Stimulated activated CD8-positive, alpha-beta memory T cell treated with anti-CD3 and anti-CD28 coated beads, Interleukin-7, amount 100 ng/mL, for 24 hours (primary cell): Measurements from ENCODE around the gene ZMYND19.
"Not testable (repeated sequence)": the region's sequence is repeated elsewhere in the genome, so short reads cannot be mapped to it uniquely, and the experiment has no call there.

ENCODE experiments used
- DNase-seq: peaks from one replicate; pipeline ENCODE4 v3.0.0-alpha.2; 2020; ENCODE audit warnings: low read depth

ZMYND19 gene

DNA sequence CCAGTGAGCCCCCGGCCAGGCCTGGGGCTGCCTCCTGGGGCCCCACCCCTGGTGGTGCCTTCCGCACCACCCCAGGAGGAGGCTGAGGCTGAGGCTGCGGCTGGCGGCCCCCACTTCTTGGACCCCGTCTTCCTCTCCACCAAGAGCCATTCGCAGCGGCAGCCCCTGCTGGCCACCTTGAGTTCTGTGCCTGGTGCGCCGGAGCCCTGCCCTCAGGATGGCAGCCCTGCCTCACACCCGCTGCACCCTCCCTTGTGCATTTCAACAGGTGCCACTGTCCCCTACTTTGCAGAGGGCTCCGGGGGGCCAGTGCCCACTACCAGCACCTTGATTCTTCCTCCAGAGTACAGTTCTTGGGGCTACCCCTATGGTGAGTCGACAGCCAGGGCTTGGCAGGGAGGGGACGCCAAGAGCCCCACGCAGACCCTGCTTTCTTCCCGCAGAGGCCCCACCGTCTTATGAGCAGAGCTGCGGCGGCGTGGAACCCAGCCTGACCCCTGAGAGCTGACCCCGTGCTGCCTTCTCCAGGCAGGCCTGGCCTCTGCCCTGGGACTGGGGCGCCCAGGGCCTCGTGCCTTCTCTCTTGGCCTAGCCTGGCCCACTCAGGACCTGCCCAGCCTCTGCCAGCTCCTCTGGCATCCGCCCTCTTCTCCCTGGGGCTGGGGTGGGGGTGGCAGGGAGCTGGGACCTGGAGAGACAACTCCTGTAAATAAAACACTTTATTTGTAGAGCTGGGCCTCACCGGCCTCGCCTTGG, 24.5 kb upstream of the ZMYND19 start:
- DNase-seq: no peak

DNA sequence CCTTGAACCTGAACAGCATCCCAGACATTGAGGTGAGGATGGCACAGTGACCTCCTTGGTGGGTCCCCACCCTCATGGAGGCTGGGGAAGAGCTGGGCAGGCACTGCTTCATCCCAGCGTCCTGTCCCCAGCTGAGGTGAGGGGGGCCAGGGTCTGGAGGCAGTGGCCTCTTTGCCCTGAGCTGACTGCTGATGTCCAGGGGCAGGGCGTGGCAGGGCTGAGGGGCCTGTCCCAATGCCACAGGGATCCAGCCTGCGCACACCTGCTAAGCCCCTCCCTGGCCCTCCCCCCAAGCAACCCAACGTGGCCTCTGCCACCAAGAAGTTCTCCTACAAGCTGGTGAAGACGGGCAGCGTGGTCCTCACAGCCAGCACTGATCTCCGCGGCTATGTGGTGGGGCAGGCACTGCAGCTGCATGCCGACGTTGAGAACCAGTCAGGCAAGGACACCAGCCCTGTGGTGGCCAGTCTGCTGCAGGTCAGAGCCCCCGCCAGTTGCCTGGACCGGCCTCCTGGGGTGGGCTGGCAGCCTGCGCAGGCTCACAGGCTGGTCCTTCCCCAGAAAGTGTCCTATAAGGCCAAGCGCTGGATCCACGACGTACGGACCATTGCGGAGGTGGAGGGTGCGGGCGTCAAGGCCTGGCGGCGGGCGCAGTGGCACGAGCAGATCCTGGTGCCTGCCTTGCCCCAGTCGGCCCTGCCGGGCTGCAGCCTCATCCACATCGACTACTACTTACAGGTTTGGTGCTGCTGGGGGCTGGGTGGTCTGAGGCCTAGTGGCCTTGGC, 23.6 kb upstream of the ZMYND19 start:
- no peak for DNase-seq

DNA sequence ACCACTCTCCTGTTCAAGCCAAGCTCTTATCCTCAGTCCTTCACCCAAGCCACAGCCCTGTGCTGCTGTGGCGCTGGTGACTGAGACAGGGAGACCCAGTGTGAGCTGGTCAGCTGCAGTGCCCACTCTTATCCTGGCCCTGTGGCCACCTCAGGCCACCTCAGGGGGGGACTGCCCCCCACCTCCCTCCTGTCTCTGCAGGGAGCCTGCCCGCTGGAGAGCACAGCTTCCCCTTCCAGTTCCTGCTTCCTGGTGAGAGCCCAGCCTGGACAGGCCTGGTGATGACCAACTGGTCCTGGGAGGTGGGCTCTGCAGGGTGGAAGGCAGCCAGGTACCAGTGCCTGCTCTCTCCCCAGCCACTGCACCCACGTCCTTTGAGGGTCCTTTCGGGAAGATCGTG, 22.9 kb upstream of the ZMYND19 start:
- no peak for DNase-seq

DNA sequence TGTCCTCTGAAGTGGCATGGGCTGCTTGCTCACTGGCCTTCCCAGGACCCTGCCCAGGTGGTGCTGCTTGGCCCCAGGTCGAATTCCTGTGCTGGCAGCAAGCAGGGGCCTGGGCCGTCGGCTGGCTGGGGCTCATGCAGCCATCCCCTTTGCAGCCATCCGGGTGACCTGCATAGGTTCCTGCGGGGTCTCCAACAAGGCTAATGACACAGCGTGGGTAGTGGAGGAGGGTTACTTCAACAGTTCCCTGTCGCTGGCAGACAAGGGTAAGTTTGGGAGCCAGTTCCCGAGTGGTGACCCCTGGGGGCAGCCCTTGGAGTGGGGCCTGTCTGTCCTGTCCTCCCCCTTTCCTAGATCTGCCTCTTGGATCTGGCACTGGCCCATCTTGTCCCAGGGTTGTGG, 22.4 kb upstream of the ZMYND19 start:
- no peak for DNase-seq

DNA sequence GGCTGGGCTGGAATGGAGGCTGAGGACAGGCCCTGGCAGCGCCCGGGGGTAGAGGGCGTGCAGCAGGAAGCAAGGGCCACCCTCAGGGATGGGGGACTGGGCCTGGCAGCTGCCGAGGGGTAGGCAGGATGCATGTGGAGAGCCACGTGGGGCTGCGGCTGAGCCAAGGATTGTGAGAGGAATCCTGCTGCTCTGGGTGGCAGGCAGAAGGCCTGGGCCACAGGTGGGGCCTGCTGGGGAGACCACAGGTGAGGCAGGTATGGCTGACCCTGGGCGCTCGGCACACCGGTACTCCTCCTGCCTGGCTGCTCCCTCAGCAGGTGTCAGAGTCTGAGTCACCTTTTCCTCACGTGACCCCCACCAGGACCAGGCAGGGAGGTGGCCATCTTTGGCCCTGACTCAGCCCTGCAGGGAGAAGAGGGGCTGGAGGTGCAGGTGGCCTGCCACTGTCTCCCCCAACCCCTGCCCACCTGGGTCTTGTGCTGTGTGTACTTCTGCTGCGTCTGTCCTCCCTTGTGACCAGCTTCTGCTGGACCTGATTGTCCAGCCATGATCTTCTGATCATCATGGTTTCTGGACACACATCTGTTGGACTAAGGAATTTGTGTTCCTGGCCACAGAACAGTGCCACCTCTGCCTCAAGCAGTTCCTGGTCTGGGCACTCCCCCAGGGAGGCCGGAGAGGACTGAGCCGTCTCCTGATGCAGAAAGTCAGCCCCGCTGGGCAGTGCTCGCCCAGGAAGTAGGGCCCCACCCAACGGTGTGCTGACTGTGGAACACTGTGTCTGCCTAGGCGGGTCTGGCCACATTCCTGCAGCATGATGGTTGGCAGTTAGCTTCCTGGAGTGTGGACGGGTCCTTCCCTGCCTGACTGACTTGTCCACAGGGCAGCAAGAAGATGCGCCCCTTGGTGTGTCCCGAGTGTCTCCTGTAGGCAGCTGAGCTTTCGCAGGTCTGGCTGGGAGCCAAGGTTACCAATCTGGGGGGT, 21.6 kb upstream of the ZMYND19 start:
- DNase-seq: no peak

DNA sequence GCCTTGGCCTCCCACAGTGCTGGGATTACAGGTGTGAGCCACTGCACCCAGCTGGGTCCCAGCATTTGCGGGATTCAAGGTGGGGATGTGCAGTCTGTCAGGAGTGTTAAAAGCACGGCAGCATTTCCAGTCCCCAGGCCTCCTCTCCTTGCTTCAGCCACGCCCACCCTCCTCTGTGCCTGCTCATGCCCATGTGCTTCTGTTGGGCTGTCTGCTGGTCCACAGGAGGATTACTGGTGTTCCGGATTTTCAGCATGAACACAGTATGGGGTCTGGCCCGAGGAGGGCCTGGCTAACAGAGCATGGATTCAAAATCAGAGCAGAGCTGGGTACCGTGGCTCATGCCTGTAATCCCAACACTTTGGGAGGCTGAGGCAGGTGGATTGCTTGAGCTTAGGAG, 20.6 kb upstream of the ZMYND19 start:
- DNase-seq: no peak

DNA sequence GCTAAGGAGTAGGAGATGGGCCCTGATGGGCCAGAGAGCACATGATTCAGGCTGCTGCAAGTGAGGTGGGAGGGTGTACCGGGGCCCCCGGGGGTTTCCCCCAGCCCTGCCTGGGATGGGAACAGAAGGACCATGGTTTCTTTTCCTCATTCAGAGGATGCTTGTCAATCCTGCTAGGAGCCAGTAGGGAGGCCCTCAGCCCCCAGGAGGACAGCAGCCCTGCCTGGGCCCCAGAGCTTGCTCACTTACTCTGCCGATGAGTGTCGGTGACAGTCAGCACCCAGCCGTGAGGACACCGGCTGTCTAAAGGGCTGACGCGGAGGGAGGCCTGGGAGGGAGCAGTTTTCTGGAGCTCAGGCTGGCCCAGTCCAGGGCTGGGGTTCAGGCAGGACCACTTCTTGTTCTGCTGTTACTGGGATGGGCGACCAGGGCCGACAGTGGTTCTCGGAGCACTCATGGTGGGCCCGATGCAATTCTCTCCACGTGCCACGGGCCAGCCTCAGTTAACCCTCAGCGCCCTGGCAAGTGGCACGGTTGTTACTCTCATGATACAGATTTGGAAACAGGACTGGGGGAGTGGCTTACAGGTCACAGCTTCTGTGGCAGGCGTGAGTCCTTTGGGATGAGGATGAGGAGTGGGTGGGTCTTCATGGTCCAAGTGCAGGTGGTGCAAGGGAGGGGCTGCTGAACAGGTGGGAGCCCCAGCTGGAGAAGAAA, 17.0 kb upstream of the ZMYND19 start:
- DNase-seq: no peak

DNA sequence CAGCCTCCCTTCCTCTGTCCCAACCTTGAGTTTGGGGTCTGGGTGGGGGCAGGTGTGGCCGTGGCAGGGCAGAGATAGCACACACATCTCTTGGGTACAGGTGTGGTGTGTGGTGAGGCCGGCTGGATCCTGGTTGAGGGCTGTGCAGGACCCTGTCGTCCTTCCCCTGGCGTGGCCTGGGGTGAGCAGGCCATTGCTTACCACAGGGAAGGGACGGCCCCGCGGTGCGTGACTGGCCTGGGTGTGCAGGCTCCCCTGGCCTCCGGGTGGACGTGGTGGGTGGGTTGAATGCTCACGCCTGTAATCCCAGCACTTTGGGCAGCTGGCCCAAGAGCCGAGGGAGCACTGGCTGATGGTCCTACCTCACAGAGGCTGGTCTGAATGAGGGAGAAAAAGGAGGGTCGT, 16.4 kb upstream of the ZMYND19 start:
- DNase-seq: no peak

DNA sequence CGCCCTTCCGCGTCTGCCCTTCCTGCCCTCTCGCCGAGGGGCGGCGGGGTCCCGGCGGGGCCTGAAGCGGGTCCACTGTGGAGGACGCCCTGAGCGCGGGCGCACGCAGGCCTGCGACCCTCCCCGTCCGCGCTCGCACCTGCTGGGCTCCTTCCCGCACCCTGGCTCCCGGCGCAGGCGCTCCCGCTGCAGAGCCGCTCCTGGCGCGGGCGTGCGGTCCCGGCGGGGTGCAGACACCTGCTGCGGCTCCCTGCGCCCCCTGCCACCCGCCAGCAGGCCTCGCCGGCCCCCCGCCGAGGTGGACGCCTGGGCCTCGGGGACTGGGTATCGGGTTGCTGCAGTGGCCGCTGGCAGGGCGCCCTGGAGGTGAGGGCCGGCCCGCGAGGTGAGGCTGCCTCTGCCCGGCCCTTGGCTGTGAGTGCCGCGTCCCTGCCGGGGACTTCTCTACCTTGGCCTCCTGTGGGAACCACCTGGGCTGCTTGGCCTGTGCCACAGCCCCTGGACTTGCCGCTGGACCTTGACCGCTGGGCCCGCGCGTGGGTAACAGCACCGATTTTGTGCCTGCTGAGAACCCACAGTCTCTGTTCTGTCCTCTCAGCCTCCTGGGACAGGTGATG, 15.8 kb upstream of the ZMYND19 start:
- DNase-seq: no peak

DNA sequence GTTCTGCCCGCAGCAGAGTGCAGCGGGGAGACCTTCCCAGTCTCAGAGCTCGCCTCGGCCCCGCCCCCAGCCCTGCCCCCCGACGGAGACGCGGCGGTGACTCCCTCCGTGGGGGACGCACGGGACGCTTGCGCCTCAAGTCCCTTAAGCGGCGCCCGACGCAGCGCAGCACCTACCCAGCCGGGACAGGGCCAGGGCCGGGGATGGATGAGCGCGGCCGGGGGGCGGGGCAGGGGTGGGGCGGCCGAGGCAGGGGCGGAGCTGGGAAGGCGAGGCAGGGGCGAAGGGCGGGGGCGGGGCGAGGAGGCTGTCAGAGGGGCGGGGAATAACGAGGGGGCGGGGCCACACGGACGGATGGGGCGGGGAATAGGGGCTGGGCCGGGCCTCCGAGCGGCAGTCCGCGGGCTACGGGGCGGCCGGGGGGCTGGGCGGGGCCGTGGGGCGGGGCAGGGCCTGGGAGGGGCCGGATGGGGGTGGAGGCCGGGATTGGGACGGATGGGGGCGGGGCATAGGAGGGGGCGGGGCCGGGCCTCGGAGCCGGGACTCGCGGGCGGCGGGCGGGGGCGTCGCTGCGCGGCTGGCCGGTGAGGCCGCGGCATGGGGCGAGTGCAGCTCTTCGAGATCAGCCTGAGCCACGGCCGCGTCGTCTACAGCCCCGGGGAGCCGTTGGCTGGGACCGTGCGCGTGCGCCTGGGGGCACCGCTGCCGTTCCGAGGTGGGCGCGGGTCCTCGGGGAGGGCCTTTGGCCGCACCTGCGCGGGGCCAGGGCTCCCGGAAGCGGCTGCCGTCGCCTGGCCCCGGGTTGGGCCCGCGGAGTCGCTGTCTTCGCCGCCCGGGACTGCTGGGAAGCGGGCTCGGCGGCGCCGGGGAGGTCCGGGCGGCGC, 15.1 kb upstream of the ZMYND19 start, which contains the start of gene ARRDC1:
Gene ARRDC1 (plus strand): TSS at position 566 of the 884 bp plus-strand sequence. CDS start 32 bp downstream, at position 598.
- peak; percentile 84 for DNase-seq

DNA sequence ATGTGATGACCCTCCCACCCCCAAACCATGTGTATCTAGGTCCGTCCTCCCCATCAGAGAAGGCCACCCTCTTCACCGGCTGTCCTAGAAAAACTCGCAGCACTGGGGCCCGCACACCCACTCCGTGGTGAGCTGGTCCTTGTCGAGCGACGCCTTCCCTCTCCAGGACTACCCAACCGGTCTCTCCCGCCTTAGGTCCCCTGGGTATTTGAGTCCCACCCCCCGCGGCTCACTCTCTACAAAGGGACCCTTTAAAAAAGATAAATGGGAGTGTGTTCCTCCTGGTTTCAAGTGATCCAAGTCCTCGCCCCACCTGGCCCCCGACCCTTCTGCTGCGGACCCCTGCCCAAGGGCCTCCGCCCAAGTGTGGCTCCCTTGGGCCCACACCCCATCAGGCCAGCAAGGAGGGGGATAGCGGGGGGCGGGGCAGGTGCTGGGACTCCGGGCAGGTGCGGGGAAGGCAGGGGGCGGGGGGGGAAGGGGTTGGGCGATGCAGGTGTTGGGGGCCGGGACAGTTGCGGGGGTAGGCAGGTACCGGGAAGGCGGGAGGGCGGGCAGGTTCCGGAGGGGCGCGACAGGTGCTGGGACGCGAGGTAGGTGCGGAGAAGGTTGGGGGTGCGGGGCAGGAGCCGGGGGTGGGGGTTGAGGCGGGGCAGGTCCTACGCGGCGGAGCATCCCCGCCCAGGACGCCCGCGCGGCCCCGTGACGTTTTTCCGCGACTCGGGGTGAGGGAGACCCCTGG, 14.2 kb upstream of the ZMYND19 start:
- no peak for DNase-seq

DNA sequence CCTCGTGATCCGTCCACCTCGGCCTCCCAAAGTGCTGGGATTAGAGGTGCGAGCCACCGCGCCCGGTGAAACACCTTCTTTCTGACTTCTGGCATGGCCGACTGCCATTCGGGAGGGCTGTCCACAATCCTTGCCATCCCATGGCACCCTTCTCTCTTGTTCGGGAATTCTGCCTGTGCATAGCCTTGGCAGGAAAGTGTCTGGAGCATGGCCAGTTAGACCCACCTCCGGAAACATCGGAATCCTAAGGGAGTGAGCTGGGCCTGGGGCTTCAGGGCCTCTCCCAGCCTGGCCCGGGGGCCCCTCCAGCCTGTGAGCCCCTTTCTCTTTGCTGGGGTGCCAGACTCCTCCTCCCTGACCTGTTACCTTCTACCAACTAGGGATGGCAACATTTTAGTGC, 13.6 kb upstream of the ZMYND19 start:
- DNase-seq: no peak

DNA sequence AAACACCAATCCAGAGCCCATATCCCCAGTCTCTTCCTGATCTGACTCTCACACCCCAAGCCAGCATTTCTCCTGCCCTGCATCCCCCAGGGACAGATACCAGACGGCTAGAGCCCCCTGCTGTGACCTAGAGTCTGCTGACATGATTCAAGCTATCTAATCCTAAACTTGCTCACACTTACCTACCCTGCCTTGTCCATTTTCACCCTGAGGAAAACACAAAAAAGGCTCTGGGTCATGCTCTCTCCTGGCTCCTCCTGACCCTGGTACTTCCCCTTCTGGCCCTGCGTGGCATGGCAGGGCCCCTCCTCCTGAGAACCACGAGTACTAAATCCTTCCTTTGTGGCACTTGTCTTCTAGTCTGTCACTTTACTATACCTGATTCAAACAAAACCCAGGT, 12.3 kb upstream of the ZMYND19 start:
- DNase-seq: no peak

DNA sequence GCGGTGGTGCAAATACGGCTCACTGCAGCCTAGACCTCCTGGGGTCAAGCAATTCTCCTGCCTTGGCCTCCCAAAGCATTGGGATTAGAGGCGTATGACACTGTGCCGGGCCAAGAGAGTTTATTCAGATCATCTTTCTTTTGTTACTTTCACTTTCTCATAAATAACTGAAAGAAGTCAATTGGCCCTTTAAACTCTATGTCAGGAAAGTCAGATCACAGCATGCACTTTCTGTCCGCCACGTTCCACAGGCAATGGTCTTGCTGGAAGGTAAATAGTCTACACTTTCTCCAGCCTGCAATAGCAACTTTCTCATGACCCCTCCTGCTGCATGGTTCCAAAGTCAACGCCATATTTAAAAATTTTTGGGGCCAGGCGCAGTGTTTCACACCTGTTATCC, 8.6 kb upstream of the ZMYND19 start:
- DNase-seq: no peak

DNA sequence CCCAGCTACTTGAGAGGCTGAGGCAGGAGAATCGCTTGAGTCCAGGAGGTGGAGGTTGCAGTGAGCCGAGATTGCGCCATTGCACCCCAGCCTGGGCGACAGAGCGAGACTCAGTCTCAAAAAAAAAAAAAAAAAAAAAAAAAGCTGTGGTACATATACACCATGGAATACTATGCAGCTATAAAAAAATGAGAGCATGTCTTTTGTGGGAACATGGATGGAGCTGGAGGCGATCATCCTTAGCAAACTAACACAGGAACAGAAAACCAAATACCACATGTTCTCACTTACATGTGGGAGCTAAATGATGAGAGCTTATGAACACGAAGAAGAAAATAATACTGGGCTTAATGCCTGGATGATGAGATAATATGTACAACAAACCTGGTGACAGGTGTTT, 6.3 kb upstream of the ZMYND19 start:
- DNase-seq: not testable (repeated sequence)

DNA sequence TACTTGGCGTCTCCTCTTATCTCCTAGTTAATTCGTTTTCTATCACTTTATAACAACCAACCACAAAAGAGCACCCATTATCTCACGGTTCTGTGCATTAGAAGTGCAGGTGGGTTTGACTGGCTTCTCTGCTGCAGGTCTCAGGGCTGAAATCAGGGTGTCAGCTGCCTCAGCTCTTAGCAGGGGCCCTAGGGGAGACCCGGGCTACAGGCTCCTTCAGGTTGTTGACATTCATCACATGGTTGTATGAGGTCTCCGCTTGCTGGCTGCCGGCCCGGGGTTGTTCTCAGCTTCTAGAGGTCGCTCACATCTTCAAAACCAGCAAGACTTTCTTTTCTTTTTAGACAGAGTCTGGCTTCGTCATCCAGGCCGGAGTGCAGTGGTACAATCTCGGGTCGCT, 2.9 kb upstream of the ZMYND19 start:
- DNase-seq: no peak

DNA sequence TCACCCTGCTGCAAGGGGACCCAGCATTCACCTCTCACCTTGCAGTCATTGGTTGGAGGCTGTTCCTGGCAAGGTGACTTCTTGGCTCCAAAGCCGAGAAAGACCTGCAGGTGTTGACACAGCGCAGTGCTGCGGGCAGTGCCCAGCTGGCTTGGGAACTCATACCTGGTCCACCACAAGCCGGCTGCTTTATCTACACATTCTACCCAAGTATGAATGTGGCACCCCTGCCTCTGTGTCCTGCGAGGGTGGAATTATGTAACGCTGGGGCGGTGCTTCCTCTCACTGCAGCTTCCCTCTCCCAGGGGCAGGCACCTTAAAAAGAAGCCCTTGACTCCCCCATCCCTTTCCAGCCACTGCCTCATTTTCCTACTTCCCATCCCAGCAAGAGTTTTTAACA, 2.5 kb upstream of the ZMYND19 start:
- DNase-seq: no peak

DNA sequence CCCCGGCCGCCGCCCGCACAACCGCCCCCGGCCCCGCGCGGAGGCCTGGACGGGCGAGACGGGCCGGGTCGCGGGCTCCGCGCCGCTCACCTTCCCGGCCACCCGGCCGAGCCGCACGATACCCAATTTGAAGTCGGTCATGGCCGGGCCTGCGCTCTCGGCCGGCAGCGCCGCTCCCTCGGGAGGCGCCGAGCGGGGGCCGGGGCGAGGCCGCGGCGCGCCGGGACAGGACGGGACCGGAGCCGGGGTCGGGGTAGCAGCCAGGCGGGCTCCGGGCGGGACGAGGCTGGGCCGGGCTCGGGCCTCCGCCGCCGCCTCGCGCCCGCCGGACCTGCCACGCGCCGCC, 216 bp downstream of the ZMYND19 start:
- no peak for DNase-seq

DNA sequence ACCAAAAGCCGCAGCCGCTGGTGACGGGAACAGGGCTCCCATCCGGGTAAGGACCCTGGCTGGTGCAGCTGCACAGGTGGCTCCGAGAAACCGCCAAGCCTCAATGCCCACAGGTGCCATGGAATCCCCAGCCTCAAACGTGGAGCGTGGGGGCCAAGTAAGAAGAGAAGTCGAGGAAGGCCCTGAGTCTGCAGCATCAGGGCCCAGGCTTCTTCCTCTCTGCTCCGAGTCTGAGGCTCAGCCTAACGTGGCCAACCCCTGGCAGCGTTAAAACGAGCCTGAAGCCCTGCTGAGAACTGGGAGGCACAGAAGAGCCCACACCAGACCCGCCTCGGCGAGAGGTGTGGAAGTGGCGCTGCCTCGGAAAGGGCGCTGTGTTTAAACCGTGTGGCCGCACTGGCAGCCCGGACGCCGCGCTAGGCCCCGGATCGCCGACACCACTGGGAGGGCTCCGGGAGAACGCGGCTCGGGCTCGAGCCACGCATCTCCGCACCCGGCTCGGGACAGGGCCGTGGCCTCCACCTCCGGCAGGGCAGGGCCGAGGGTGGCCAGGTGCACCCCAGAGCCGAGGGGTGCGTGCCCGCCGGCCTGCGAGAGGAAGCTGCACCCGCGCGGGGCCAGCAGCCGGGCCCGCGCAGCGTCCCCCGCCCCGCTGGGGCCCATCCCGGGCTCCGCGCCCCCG, 730 bp downstream of the ZMYND19 start:
- DNase-seq: no peak
